GM19025 (cell line): ENCODE data around the gene WWC2.
"Not testable (repeated sequence)": the region's sequence is repeated elsewhere in the genome, so short reads cannot be mapped to it uniquely, and the experiment has no call there.

Source experiments
- ATAC-seq: cut with Tn5 transposase; IDR thresholded peaks from one replicate; pipeline ENCODE4 v1.9.1; 2021; ENCODE audit warnings: mild to moderate bottlenecking, low read depth, moderate library complexity; ENCODE audit not compliant: unreplicated experiment

The WWC2 gene

DNA sequence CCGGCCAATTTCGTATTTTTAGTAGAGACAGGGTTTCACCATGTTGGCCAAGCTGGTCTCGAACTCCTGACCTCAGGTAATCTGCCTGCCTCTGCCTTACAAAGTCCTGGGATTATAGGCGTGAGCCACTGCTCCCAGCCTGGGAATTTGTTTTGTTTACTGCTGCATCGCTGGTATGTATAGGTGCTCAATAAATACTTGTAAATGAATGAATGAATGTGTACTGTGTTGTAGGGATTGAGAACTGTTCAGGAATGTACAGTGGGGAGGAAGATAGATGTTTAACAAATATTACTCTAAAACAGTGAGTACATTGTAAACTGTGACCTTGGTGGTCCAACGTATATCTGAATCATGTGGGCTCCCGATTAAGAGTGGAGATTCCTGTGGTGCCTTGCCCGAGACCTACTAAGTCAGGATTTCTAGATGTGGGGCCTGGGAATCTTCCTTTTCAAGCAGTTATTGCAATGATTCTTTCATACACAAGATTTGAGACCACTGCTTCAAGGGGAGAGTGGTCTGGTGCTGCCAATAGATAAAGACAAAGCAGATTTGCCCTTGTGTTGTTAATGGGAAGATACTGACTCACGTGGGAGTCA lies 41.0 kb downstream of the WWC2 start:
- ATAC-seq = no peak

DNA sequence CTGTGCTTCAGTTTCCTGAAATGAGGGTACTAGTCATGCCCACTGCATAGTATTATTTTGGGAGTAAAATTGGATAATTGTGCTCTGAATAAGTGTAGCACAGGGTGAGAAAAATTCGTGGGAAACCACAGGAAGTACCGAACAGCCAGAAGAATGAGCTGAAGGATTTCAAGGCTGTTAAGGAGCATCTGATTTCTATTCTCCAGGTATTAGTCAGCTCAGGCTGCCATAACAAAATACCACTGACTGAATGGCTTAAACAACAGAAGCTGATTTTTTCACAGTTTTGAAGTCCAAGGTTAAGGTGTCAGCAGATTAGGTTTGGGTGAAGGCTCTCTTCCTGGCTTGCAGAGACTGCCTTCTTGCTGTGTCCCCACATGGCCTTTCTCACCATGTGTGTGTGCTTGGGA lies 41.9 kb downstream of the WWC2 start:
- ATAC-seq = no peak

DNA sequence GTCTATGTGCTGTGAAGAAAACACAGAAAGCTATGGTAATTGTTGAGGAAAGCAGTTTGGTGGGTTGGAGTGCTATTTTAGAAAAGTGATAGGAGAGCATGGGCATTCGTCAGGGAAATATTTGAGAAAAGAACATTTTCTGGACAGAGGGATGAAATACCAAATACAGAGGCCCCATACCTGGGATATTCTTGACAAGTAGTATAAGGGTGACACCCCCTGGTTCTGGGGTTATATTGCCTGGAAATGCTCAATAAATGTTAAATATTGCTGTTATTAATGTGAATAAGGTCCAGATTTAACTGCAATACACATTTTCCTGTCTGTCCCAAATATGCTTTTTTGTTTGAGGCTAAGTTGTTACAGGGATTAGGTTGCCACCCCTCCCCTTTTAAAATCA lies 42.9 kb downstream of the WWC2 start:
- no peak for ATAC-seq

DNA sequence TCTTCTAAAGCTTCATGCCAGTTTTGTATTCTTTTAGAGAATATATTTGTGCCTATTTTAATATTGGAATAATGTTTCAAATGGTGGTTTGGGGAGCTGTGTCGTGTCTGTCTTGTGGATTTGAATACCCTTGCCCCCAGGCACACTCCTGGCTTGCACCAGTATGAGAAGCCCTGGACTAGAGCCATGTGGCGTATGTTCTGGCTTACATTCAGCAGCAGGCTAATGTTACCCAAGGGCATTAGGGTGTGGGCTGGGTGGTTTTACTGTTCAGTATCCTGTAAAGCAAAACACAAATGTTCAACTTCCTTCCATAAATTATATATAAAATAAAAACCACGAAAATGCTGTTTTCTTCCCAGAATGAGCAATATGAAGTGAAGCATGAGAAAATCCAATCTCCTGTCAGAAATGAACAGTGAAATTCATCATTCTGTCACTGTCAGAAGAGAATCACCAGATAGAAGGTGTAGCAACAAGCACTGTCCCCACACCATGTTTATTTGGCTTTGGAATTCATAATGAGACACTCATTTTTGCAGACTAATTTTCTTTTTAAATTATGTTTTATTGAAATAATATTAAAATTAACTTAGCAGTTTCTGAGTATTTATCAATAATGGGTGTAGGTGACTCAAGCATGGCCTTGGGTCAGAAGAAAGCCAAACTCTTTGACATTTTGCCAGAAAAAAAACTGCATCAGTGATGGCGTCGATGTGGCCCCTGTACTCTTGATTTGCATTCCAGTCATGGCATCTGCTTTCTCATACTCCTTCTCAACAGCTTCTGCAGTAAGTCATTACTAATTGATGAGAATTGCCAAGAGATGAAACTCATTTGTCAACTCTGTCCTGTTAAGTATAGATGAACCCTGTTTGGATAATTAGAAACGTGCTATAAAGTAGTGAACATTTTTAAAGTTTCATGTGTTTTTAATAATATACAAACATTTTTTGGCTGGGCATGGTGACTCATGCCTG lies 43.8 kb downstream of the WWC2 start:
- ATAC-seq = no peak

DNA sequence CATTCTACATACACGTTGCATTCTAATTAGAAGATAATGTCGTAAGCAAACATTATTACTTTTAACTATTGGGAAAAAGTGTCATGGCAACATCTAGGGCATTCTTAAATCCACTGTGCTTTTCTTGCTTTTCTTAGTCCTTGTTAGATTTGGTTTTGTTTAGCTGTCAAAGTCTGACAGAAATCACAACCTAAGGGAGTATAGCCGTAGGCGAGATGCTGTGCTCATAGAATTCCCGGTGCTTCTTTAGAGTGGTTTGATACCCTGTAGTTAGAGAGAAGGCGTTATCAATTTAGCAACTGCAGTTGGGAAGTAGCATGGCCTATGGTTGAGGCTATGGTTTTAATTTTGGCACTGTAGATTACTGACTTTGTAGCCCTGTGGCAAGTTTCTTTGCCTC lies 45.7 kb downstream of the WWC2 start:
- ATAC-seq = no peak

DNA sequence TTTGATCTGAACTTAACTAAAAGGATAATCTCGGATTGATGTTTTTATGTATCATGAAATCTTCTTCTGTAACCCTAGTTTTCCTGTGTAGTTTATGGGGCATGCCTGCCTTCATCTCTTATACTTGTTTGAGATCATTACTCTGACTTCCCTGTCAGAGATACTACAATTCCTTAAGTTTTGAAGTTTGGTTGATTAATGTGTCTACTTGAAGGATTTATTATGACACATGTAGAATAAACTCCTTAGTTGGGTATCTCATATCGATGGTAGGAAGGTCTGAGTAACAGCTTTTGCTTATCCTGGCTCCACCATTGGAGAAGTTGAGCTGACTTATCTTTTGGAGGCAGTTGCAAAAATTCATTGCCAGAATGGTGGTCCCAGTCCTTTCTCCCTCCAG lies 46.7 kb downstream of the WWC2 start:
- no peak for ATAC-seq

DNA sequence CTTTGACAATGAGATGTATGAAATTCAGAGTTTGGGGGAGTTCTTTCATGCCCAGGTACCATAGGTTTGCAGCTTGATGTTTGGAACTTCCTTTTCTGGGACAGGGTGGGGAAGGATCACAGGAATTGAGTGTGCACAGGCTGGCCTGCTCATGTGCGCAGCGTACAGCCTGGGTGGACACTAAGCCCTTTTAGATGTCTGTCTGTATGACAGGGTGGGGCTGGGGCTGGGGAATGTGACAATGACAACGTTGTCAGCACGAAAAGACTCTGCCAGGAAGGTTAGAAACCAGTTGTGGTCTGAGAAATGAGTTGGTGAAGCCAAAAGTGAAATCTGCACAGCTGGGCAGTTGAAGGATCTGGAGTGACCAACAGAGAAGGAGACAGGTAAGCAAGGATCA lies 47.4 kb downstream of the WWC2 start:
- no peak for ATAC-seq

DNA sequence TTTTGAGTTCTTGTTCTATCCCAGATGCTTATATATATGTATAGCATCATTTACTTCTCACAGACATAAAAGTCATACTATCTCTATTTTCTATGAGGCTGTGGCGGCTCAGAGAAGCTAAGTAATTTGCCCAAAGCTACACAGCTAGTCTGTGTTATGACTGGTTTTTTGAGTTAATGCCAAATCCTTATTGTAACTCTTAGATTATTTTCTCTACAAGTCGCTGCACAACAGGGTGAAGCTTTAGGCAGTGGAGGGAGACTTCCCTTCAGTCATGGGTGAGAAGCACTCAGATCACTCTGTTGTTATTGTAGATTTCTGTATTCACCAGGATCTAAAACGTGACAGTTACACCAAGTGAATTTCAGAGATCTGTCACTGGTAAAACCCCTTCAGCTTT lies 48.1 kb downstream of the WWC2 start:
- ATAC-seq = no peak

DNA sequence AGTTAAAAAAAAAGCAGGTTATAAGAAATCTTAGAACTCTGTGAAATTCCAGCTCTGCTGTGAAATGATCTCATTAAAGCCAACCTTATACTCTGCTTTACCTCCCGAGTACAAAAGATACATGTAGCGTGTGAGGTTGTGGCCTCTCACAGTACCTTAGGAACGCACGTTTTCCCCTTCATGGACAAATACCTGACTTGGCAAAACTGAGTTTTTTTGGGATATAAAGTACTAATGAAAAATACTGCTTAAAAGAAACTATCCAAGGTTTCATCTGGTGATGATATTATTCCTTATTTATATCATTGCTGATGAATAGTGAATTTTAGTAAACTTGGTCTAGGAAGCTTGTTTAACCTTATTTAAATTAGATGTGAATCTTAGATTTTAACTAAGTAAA lies 48.9 kb downstream of the WWC2 start:
- ATAC-seq = no peak

DNA sequence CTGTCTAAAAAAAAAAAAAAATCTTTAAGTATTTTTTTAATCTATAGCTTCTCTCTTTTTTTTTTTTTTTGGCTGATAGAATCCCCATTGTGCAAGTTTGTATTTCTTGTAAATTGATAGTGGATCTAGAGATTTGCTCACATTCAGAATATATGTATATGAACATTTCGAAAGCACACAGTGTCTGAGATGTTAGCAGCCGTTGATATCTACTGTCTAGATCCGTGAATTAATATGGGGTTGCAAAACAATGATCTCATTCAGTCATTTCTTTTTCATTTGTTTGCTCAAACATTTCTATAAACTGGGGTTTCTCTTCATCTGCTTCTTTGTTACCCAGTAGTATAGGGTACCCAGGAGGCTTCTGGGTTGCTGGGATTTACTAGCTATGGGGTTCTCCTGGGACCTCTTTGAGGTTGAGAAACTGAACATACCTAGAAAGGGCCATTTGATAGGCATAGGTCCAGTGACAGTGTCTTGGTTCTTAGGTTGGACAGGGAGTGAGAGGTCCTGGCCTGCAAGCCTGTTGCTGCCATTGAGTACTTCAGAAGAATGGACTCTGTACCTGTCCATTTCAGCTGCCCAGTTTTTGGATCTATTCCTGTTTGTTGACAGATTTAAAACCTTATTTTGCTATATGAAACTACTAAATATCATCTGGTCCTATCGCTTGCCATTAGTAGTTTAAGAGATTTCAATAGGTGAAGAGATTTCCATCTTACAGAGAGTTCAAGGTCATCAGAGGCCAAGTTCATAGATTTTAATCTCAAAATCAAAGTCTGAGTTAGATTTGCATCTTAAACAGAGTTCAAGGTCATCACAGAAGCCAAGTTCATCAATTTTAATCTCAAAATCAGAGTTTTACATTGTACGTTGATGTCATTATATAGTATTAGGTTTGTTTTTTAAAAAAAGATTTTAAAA lies 50.8 kb downstream of the WWC2 start:
- ATAC-seq = no peak

DNA sequence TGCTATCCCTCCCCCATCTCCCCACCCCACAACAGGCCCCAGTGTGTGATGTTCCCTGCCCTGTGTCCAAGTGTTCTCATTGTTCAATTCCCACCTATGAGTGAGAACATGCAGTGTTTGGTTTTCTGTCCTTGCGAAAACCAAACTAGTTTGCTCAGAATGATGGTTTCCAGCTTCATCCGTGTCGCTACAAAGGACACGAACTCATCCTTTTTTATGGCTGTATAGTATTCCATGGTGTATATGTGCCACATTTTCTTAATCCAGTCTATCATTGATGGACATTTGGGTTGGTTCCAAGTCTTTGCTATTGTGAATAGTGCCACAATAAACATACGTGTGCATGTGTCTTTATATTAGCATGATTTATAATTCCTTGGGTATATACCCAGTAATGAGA lies 51.6 kb downstream of the WWC2 start:
- ATAC-seq = not testable (repeated sequence)

DNA sequence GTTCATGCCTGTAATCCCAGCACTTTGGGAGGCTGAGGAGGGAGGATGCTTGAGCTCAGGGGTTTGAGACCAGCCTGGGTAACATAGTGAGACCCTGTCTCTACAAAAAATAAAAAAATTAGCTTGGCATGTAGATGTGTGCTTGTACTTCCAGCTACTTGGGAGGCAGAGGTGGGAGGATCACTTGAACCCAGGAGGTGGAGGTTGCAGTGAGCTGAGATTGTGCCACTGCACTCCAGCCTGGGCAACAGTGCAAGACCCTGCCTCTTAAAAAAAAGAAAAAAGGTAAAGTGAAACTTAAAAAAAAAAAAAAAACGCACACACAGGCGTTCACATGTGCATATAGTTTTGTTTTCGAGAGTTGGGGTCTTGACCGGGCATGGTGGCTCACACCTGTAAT lies 53.2 kb downstream of the WWC2 start:
- ATAC-seq = not testable (repeated sequence)

DNA sequence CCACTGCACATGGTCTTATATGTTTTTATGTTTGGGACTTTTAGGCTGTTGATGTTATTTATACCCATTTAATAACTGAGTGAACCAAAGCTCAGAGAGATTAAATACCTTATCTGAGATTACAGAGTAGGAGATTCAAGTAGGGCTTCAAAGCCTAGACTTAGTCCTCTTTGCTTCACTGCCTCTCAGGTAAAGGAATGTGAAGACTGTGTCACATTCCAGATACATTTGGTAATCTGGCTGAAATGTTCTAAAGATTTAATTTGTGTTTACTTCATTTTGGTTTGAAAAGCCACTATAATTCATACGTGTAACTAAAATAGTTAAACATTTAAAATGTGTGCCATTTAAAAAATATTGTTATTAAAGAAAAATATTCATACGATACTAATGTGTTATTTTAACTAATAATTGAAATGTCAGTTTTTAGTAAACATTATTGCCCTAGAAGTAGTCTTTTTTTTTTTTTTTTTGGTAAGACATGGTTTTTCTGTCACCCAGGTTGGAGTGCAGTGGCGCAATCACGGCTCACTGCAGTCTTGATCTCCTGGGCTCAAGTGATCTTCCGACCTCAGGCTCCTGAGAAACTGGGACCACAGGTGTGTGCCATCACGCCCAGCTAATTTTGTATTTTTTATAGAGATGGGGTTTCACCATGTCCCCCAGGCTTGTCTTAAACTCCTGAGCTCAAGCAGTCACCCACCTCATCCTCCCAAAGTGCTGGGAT lies 54.3 kb downstream of the WWC2 start:
- ATAC-seq = no peak

DNA sequence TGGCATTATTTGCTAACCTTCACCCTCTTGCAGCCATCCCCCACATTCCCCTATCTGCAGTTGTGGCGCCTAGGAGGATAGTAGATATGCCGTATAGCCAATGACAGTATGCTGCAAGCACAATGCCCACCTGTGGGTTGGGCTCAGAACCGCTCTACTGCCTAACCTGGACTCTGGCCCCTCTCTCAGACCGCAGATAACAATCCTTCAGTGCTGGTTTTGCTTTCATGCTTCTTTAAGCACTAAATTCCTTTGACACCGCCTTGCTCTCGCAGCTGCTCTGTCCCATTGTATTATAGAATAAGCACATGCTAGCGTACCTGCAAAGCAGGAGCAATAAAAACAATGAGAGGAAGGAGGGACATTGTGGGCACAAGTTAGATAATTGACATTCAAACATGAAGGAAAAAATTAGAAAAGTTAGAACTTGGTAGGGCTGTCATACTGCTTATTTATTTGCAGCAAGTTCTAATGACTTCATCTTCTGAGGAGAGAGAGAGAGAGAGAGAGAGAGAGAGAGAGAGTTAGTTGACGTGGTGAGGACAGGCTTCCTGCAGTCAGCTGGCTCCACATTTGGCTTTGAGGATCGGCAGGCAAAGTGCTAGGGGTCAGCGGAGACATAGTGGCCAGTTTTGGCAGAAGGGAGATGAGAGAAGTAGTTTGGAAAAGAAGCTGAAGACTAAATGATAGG lies 55.8 kb downstream of the WWC2 start:
- no peak for ATAC-seq

DNA sequence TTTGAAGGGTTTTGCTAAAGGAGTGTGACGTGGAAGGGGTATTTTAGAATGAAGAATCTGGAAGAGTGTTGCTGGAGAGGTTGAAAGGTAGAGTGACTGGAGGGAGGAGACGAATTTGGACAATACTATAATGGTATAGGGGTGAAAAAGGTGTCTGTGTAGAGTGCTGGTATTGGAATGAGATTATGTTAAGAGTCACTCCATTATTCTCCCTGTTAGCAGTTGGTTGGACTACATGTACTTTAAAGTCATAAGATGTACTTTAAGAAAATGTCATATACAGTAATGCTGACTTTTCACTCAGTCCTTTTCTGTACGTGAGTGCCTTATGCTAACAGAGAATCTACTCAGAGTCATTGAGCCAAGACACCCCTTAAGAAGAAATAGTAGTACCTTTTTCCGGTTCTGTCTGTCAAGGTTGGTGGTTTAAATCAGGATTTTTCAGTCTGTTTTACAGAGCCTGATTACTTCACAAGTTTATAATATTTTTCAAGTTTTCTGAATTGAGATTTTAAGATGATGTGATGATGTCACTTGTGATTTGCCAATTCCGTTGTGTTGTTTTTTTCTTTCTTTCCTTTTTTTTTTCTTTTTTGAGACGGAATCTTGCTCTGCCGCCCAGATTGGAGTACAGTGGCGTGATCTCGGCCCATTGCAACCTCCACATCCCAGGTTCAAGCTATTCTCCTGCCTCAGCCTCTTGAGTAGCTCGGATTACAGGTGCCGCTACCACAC lies 56.6 kb downstream of the WWC2 start:
- no peak for ATAC-seq

DNA sequence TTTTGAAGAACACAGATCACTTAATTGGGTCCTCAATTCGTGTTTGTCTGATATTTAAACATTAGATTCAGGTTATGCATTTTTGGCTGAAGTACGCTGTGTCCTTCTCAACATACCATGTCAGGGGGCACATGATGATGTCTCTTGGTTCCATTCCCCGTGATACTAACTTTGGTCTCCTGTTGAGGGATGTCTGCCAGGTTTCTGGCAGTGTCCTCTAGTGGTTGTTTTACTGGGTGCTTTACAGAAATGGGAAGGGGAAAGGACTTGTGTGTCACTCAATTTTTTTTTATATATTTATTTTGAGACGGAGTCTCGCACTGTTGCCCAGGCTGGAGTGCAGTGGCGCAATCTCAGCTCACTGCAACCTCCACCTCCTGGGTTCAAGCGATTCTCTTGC lies 58.2 kb downstream of the WWC2 start:
- no peak for ATAC-seq

DNA sequence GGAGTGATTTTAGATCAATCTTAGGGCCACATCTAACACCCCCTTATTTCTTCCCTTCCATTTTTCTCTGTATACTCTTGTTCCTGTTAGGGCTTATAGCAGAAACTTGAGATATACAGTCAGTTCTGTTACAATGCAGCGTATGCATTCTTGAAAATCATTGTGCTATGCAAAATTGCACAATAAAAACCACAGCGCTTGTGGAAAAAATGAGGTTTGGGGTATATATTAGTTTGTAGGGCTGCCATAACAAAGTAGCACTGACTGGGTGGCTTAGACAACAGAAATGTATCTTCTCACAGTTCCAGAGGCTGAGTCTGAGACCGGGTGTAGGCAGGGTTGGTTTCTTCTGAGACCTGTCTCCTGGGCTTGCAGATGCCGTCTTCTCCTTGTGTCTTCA lies 59.0 kb downstream of the WWC2 start:
- ATAC-seq = no peak

DNA sequence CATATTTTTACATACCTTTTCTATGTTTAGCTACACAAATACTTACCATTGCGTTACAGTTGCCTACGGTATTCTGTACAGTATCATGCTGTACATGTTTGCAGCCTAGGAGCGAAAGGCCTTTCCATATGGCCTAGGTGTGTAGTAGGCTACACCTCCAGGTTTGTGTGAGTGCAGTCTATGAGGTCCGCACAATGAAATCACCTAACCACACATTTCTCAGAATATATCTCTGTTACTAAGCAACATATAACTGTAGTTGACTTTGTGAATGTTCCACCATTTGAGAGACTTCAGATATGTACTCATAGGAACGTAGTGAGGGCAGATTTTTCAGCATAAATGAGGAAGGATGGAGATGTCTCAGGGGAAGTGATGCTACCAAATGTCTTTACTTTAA lies 62.6 kb downstream of the WWC2 start:
- ATAC-seq = no peak

DNA sequence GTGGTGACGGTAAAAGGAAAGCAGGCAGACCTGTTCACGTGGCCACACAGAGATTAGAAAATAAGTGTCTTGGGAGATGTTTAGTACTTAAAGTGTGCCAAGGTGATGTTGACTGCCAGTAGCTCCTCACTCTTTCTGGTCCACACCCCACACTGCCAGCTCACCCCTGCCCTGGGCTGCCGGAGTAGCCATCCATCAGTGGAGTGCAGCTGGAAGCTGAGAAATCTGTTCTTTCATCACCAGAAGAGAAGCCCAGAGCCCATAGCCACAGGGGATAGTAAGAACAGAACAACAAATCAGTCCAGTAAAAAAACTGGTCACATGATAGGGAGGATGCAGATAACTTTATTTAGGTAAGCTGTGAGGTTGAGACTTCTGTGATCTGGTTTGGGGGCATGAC lies 64.1 kb downstream of the WWC2 start:
- no peak for ATAC-seq
